Retina (tissue), 1 donor: ENCODE data around the gene NFIA.

ENCODE experiments used
- DNase-seq: peaks from one replicate; pipeline ENCODE4 v3.0.0-alpha.2; 2016

NFIA gene

GRCh38 chr1:61085206-61085982, 3.0 kb downstream of the NFIA start:
- DNase-seq = no peak

GRCh38 chr1:61085983-61086644, 3.8 kb downstream of the NFIA start:
- DNase-seq = no peak

- DNase-seq = no peak
Observed at GRCh38 chr1:61087571-61087970, 5.2 kb downstream of the NFIA start.

- DNase-seq = no peak
Observed at GRCh38 chr1:61088163-61088974, 6.0 kb downstream of the NFIA start.

GRCh38 chr1:61089338-61089737, 7.0 kb downstream of the NFIA start:
- no peak for DNase-seq

- DNase-seq = no peak
Observed at GRCh38 chr1:61089741-61090140, 7.4 kb downstream of the NFIA start.

GRCh38 chr1:61090546-61091202, 8.3 kb downstream of the NFIA start:
- DNase-seq = no peak

- DNase-seq = no peak
Observed at GRCh38 chr1:61091455-61091854, 9.1 kb downstream of the NFIA start.

- DNase-seq = no peak
Observed at GRCh38 chr1:61092642-61093041, 10.3 kb downstream of the NFIA start.

- DNase-seq = no peak
Observed at GRCh38 chr1:61093525-61094137, 11.3 kb downstream of the NFIA start.

- no peak for DNase-seq
Observed at GRCh38 chr1:61094677-61095469, 12.5 kb downstream of the NFIA start.

GRCh38 chr1:61095470-61095812, 13.1 kb downstream of the NFIA start:
- DNase-seq = no peak

GRCh38 chr1:61097317-61097716, 15.0 kb downstream of the NFIA start:
- DNase-seq = no peak

GRCh38 chr1:61097722-61098121, 15.4 kb downstream of the NFIA start:
- no peak for DNase-seq

- no peak for DNase-seq
Observed at GRCh38 chr1:61098333-61098732, 16.0 kb downstream of the NFIA start.

- DNase-seq = no peak
Observed at GRCh38 chr1:61098906-61099437, 16.6 kb downstream of the NFIA start.

- DNase-seq = no peak
Observed at GRCh38 chr1:61100578-61100977, 18.2 kb downstream of the NFIA start.

GRCh38 chr1:61101536-61101935, 19.2 kb downstream of the NFIA start:
- DNase-seq = no peak

- no peak for DNase-seq
Observed at GRCh38 chr1:61102041-61102440, 19.7 kb downstream of the NFIA start.

- no peak for DNase-seq
Observed at GRCh38 chr1:61102621-61103020, 20.3 kb downstream of the NFIA start.

GRCh38 chr1:61104220-61104671, 21.9 kb downstream of the NFIA start:
- DNase-seq = no peak

GRCh38 chr1:61107638-61108037, 25.3 kb downstream of the NFIA start:
- no peak for DNase-seq
